HG02588 (cell line): ENCODE measurements around the gene GABRB3.

Experiments
- ATAC-seq: cut with Tn5 transposase; IDR thresholded peaks from one replicate; pipeline ENCODE4 v1.9.1; 2021; ENCODE audit warnings: mild to moderate bottlenecking, moderate library complexity; ENCODE audit not compliant: unreplicated experiment

GABRB3 gene

DNA sequence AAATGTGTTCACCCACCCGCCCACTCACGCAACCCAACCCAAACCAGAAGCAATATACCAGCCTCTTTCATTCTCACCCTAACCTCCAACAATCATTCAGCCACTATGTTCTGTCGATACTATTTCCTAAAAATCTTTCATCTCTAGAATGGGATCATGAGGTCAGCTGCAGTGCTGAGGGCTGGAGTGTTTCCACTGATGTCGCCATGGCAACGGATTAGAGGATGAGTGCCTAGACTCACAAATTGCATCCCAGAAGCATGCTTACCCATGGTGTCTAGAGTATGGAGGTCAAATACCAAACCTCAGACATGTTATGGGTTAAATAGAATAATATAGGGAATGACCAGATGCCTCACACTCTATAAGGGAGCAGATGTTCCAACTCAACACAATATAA lies 138.5 kb downstream of the GABRB3 start:
- no peak for ATAC-seq

GRCh38 chr15:26632500-26632899 lies 140.4 kb downstream of the GABRB3 start:
- ATAC-seq = no peak

DNA sequence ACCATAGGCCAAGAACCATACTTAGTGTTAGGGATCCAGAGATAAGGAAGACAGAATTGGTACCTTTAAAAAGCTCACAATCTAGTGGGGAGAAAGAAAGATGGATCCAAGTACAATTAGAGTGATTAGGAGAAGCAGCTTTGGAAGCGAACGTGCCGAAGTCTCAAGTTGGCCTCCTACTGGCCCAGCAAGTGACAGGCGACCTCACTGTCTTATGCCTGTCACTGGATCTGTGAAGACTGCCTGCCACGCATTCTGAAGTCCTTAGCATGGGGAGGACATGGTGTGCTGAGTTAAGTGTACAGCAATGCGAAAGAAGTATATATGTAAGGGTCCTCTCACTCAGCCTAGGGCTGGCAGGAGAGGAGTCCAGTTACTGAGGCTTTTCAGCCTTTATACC lies 141.0 kb downstream of the GABRB3 start:
- no peak for ATAC-seq

GRCh38 chr15:26630857-26631256 lies 142.0 kb downstream of the GABRB3 start:
- ATAC-seq = no peak

DNA sequence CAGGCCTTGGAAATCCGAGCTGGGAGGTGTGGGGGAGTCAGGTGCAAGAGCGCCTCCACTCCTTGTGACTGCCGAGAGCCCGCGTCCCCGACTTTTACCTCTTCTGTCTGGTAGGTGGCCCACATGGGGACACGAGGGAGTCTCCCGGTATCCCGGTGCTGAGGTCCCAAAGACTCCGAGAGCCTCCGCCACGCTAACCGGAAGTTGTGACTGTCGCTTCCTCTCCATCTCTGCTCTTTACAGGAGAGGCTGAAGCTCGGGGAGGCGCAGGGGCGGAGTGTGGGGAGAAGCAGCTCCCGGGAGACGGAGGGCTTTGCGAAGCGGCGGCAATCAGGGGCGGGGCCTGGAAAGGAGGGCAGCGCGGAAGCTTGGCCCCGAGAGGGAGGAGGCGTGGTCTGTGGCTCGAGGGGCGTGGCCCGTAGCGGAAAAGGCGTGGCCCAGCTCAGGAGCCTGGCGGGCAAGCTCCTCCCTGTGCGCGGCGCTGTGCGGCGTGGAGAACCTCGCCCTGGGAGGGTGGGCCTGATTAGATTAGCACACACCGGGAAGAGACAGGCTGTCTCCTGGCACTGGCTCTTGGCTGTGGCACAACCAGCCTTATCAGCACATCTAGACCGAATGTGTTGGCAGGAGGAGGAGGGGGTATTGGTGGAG lies 143.9 kb downstream of the GABRB3 start:
- no peak for ATAC-seq

- ATAC-seq = no peak
These were observed 144.8 kb downstream of the GABRB3 start for GRCh38 chr15:26628071-26628470.

DNA sequence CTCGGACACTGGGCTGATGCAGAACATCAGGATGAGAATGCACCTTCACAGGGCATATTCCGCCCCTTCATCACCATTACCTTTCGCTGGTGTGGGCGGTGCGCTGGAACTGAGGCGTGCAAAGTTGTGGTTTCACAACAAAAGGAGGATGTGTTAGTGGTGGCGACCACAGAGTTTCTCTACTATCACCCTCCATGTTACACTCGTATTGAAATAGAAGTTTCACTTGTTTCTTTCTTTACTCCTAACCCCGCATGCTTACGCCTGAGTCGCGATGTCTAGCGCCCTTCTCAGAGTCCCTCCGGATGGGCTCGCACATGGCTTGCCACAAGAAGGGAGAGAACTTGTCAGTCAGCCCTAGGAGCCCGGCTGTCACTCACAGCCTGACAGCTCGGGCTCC lies 148.7 kb downstream of the GABRB3 start:
- no peak for ATAC-seq

GRCh38 chr15:26623071-26623470 lies 149.8 kb downstream of the GABRB3 start:
- no peak for ATAC-seq

GRCh38 chr15:26621816-26622215 lies 151.1 kb downstream of the GABRB3 start:
- ATAC-seq = no peak

GRCh38 chr15:26620528-26621458 lies 152.1 kb downstream of the GABRB3 start:
- ATAC-seq = no peak

- no peak for ATAC-seq
These were observed 157.0 kb downstream of the GABRB3 start for GRCh38 chr15:26615927-26616302.

DNA sequence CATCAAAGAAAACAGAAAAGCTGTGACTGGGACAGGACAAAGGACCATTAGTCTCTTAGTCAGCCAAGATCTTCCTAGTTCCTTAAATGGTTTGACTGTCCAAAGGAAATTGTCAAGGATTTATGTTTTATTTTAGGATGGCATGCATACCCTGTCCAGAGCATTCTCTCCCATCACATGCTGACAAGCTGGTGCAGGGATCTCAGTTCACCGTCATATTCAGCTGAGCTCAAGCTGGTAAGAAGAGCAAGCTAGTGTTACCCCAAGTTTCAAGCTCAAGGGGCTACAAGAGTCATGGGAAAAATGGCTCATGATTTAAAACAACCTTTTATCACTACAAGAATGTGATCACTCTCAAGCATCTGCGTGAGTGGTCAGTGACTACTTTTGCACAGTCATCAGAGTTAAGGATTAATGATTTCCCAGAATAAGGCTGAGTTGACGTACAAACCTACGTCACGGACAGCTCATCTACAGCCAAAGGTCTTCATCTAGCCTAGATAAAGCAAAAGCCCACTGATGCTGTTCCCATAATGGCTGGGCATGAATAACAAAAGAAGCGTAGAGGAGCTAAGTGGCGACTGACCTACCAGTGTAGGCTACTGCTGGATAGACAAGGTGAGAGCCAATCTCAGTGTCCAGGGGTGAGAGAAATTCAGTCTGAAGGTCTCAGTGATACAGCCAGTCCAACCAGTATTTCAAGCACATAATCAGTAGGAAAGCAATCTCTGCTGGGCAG lies 157.5 kb downstream of the GABRB3 start:
- no peak for ATAC-seq

DNA sequence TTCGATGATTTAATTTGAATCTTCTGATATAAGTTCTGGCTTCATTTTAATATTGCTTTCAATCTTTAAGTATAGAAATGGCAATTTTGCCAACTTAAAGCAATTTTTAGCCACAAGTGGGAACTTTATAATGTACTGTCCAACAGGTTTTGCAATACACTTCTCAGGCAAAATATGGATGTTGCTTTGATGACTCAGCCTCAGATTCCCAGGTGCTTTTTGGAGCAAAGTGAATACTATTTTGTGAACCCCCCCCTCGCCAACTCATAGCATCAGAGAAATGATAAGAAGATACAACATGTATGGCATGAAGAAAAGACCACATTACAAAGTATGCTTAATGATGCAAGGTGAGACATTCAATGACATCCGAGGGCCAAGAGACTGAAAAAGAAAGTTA lies 158.1 kb downstream of the GABRB3 start:
- ATAC-seq = no peak

GRCh38 chr15:26598704-26599103 lies 174.2 kb downstream of the GABRB3 start:
- no peak for ATAC-seq

- no peak for ATAC-seq
These were observed 177.3 kb downstream of the GABRB3 start for GRCh38 chr15:26595611-26596010.

DNA sequence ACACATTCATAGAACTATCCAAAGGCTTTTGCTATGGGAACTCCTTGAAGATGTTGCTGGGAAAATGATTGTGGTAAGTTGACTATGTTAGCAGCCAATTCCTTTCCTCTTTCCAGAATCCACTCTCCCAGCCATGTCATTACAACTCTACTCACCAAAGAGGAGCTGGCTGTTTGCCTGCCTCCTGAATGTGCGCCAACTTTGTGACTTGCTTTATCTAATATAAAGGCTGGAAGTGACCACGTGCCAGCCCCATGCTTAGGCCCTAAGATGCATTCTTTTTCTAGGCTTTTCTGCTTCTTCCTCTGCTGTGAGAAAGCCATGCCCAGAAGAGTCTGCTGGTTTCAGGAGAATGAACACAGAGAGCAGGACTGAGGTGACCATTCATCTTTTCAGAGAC lies 182.2 kb downstream of the GABRB3 start:
- no peak for ATAC-seq

GRCh38 chr15:26582840-26583239 lies 190.0 kb downstream of the GABRB3 start:
- ATAC-seq = no peak

GRCh38 chr15:26580943-26581342 lies 191.9 kb downstream of the GABRB3 start:
- ATAC-seq = no peak

GRCh38 chr15:26572602-26573350 lies 200.1 kb downstream of the GABRB3 start:
- ATAC-seq = no peak

GRCh38 chr15:26571346-26571745 lies 201.5 kb downstream of the GABRB3 start:
- ATAC-seq = no peak

DNA sequence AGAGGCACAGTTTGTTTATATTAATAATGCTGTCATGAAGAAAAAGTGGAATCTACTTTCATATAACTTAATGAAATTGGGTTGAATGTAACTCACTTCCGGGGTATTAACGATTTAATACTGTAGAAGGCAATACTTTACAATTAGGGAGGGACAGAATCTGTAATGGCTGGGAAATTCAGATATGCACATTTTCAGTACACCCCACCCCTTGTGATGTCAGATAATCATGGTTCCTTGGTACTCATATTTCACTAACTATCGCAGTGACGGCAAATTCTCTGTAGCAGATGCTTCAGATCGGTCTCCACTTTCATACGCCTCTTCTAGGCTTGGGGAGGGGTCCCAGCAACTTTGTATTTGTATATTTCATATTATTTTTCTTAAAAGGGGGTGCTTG lies 207.3 kb downstream of the GABRB3 start:
- ATAC-seq = no peak
